NB4 (cell line): ENCODE results near the gene ADAP1.

Experiments
- DNase-seq: peaks from one replicate; pipeline ENCODE4 v3.0.0; 2010; ENCODE audit warnings: low read depth
- H3K4me3 ChIP-seq: one replicate; pipeline ENCODE4 v1.5.1; 2011; ENCODE audit warnings: mild to moderate bottlenecking, low read depth, low read length, moderate library complexity
- MYC ChIP-seq: IDR thresholded peaks from 2 replicates; pipeline ENCODE4 v1.6.1; 2011; ENCODE audit warnings: low read depth, low read length
- POLR2A ChIP-seq: IDR thresholded peaks from 2 replicates; pipeline ENCODE4 v1.6.1; 2011; ENCODE audit warnings: mild to moderate bottlenecking; ENCODE audit not compliant: insufficient read length; ENCODE audit errors: extremely low read depth
- TF ChIP-seq, protein P1 (sequence below): IDR thresholded peaks from one replicate; pipeline ENCODE4 v1.5.1; 2012; ENCODE audit warnings: low read depth, low read length
- TF ChIP-seq, protein P2 (sequence below): IDR thresholded peaks from 2 replicates; pipeline ENCODE4 v1.6.1; 2011; ENCODE audit warnings: low read depth, low read length

Gene ADAP1

DNA sequence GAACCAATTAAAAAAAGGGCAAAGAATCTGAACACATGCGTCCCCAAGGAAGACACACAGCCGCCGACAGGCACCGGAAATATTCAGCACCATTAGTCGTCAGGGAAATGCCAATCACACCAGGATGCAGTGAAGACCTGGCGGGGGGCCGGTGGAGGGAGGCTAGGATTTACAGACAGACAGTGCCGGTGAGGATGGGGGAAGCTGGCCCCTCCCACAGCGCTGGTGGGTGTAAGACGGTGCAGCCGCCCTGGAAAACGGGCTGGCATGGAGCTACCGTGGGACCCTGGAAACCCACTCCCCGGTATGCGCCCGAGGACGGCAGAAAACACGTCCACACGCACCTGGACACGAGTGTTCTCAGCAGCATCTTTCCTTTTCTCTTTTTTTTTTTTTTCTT, 4.8 kb upstream of the ADAP1 start:
- DNase-seq = no peak
- TF ChIP-seq MYC = no peak
- TF ChIP-seq, protein P1, sequence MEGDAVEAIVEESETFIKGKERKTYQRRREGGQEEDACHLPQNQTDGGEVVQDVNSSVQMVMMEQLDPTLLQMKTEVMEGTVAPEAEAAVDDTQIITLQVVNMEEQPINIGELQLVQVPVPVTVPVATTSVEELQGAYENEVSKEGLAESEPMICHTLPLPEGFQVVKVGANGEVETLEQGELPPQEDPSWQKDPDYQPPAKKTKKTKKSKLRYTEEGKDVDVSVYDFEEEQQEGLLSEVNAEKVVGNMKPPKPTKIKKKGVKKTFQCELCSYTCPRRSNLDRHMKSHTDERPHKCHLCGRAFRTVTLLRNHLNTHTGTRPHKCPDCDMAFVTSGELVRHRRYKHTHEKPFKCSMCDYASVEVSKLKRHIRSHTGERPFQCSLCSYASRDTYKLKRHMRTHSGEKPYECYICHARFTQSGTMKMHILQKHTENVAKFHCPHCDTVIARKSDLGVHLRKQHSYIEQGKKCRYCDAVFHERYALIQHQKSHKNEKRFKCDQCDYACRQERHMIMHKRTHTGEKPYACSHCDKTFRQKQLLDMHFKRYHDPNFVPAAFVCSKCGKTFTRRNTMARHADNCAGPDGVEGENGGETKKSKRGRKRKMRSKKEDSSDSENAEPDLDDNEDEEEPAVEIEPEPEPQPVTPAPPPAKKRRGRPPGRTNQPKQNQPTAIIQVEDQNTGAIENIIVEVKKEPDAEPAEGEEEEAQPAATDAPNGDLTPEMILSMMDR = no peak
- TF ChIP-seq POLR2A = no peak
- TF ChIP-seq, protein P2, sequence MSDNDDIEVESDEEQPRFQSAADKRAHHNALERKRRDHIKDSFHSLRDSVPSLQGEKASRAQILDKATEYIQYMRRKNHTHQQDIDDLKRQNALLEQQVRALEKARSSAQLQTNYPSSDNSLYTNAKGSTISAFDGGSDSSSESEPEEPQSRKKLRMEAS = no peak
- H3K4me3 ChIP-seq = no peak overlapping the region

DNA sequence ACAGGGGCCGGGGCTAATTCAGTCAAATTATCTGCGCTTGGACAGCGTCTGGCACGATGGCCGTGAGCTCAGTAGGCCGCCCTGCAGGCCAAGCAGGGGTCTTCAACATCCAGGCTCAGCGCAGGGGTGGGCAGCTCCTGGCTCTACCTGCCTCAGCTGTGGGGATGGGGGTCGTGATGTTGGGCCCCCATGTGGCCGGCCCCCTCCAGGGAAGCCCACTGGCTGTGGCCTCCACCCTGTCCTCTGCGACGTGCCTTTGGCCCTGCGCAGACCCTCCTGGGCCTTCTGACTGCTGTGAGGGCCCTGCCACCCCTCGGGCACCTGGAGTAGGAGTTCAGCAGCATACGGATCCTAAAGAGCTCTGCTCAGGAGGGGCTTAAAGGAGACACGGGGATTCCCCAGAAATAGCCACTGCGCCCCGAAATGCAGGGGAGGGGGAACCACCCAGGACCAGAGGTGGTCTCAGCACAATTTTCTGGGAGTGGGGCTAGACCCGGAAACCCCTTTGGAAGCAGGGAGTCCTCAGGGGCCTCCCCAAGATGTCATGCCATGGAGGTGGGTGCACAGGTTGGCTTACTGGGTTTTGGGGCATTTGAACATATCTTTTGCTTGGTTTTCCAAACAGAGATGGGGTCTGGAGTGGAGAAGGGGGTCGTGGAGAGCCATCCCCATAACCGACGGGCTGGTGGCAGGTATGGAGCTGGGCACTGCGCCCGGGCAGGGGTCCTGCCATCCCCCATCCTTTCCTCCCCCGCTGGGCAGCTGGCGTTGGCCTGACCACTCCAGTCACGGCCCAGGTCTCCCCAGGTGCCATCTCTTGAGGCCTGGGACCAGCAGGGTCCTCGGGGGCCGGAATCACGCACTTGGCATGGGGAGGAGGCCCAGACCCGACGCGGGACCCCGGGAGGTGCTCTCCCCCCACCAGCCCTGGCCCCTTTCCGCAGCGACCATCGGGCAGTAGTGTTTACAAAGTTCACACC, 4.0 kb upstream of the ADAP1 start:
- H3K4me3 ChIP-seq = no peak overlapping the region
- TF ChIP-seq POLR2A (no peak), MYC (no peak)
- TF ChIP-seq, protein P1 = peak; percentile 6
- TF ChIP-seq, protein P2 = no peak
- no peak for DNase-seq

DNA sequence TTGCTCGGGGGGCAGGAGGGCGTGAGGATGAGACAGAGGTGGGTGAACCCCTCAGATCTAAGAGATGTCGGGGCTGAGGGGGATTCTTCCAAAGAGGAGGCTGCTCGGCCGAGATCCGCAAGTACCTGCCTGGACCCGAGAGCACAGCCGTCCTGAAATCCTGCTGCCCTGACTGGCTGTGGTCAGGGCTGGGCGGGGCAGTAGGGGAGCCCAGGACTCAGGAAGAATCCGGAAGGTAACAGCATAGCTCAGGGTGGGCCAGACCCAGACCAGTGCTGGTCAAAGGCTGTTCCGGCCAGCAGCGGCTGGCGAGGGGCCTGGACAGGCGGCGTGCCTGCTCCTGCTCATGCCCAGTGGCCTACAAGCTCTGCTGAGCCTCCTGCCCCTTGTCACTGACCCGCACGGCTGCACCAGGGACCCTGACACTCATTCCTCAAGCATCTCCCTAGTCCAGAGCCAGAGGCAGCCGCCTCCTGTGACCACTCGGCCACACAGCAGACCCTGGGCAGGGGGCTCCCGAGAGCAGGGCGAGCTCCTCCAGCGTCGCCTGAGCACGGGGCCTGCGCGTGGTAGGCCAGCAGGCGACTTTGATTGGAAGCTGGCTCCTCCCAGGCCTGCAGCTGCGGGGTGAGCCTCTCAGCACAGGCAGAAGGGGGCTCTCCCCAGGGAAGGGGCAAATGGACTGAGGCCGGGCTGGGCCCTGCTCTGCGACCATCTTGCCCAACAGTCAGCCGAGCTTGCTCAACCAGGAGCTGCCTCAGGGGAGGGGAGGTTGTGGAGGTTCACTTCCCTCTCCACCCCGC, 3.1 kb upstream of the ADAP1 start:
- DNase-seq = peak; percentile 97
- TF ChIP-seq, protein P1 = no peak
- peak; percentile 11 for TF ChIP-seq POLR2A
- TF ChIP-seq MYC = peak; percentile 47; the same call in 1 of the 2 replicates
- TF ChIP-seq, protein P2 = peak; percentile 80
- no peak overlapping the region for H3K4me3 ChIP-seq

DNA sequence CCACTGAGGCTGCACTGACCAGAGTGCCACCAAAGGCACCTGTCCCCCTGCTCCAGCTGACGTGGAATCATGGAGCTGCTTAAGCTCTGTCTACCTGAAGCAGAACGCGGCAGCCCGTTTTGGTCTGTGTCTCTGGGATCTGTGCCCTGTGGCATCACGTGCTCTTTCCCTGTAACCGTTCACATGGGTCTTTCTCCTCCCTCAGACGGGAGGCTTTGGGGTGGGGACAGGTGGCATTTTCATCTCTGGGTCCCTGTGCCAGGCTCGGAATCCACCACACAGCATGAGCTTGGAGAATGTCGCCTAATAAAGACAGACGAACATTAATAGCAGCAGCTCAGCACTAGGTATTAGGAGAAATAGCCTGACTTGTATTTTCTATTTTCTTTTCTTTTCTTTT, 1.6 kb upstream of the ADAP1 start:
- H3K4me3 ChIP-seq = no peak overlapping the region
- TF ChIP-seq, protein P1 = no peak
- TF ChIP-seq MYC = no peak
- TF ChIP-seq, protein P2 = no peak
- TF ChIP-seq POLR2A = no peak
- peak; percentile 3 for DNase-seq

DNA sequence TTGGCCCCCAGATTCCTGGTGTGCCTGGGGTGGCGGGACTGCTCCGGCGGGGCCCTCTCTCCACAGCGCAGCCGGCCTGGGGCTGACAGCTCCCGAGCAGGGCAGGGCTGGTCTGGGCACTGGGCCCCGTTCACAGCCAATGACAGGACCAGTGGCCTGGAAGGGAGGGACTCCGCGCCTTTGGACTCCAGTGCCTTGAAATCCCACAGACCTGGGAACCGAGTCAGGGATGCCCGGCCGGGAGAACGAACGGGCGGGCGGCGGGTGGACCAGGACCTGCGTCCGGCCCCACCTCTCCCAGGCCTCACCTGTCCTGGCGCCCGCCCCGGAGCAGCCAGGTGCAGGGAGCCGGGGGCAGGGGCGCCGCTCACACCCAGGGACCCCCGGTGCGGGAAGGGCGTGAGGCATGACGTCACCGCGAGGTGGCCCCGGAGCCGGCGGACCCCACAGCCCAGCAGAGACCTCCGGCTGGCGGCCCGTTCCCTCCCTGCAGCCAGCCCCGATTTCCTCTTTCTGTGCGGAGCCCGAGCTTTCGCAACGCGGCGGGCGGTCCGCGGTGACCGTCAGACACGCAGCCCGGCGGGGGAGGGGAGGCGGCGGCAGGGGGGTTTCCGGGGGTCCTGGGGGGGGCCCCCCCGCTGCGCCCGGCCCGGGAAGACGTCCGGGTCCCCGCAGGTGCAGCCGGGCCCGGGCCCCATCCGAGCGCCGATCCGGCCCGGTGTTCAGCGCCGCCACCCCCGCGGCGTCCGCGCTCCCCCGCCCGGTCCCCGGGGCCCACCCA, 743 bp downstream of the ADAP1 start:
- TF ChIP-seq MYC = no peak; the same call in 1 of the 2 replicates
- TF ChIP-seq, protein P2 = 0 out of 2 replicates have a peak, but pooled peaks have one; percentile 20
- H3K4me3 ChIP-seq = peak overlapping the region; percentile 63
- peak; percentile 86 for DNase-seq
